ENCODE measurements around the gene ADAMTS14.
"Not testable (repeated sequence)": the region's sequence is repeated elsewhere in the genome, so short reads cannot be mapped to it uniquely, and the experiment has no call there.

ADAMTS14 gene

GRCh38 chr10:70753026-70753663, 80.8 kb downstream of the ADAMTS14 start:
- peak; percentile 18 for DNase-seq (ENCODE audit: low spot score)

- no peak for DNase-seq (ENCODE audit: low spot score)
Observed at GRCh38 chr10:70753841-70754621, 81.7 kb downstream of the ADAMTS14 start.

- no peak for DNase-seq (ENCODE audit: low spot score)
Observed at GRCh38 chr10:70756700-70757360, 84.5 kb downstream of the ADAMTS14 start.

- no peak for DNase-seq (ENCODE audit: low spot score)
Observed at GRCh38 chr10:70757856-70758255, 85.5 kb downstream of the ADAMTS14 start.

- DNase-seq (ENCODE audit: low spot score) = peak; percentile 71
Observed at GRCh38 chr10:70758757-70759514, 86.6 kb downstream of the ADAMTS14 start.

- DNase-seq (ENCODE audit: low spot score) = no peak
Observed at GRCh38 chr10:70759781-70760180, 87.5 kb downstream of the ADAMTS14 start.

GRCh38 chr10:70760271-70760787, 88.0 kb downstream of the ADAMTS14 start:
- no peak for DNase-seq (ENCODE audit: low spot score)

- DNase-seq (ENCODE audit: low spot score) = no peak
Observed at GRCh38 chr10:70761031-70761601, 88.8 kb downstream of the ADAMTS14 start.

GRCh38 chr10:70761727-70762350, 89.5 kb downstream of the ADAMTS14 start:
- no peak for DNase-seq (ENCODE audit: low spot score)

- no peak for DNase-seq (ENCODE audit: low spot score)
Observed at GRCh38 chr10:70762441-70763175, 90.3 kb downstream of the ADAMTS14 start.

- no peak for DNase-seq (ENCODE audit: low spot score)
Observed at GRCh38 chr10:70763567-70763966, 91.3 kb downstream of the ADAMTS14 start.

- DNase-seq (ENCODE audit: low spot score) = no peak
Observed at GRCh38 chr10:70765794-70766594, 93.7 kb downstream of the ADAMTS14 start.

- not testable (repeated sequence) for DNase-seq (ENCODE audit: low spot score)
Observed at GRCh38 chr10:70768026-70768685, 95.8 kb downstream of the ADAMTS14 start.

- DNase-seq (ENCODE audit: low spot score) = no peak
Observed at GRCh38 chr10:70769121-70769520, 96.8 kb downstream of the ADAMTS14 start.

GRCh38 chr10:70770001-70770400, 97.7 kb downstream of the ADAMTS14 start:
- no peak for DNase-seq (ENCODE audit: low spot score)

- DNase-seq (ENCODE audit: low spot score) = not testable (repeated sequence)
Observed at GRCh38 chr10:70770516-70770915, 98.2 kb downstream of the ADAMTS14 start.

GRCh38 chr10:70771311-70772194, 99.2 kb downstream of the ADAMTS14 start:
- DNase-seq (ENCODE audit: low spot score) = no peak

GRCh38 chr10:70772627-70773026, 100.3 kb downstream of the ADAMTS14 start:
- DNase-seq (ENCODE audit: low spot score) = no peak
